ENCODE results near the gene SLC5A4.

SLC5A4 gene

GRCh38 chr22:32207971-32208480 is 47.1 kb downstream of the SLC5A4 start:
- H3K27ac ChIP-seq (ENCODE audit: low read length, poor library complexity, severe bottlenecking): no peak overlapping the region
- H3K9me3 ChIP-seq (ENCODE audit: control insufficient read depth, low read length): no peaks in the 10 kb centered on the region
- H3K4me2 ChIP-seq (ENCODE audit: low read length, poor library complexity, severe bottlenecking): no peak overlapping the region
- H2BK12ac ChIP-seq (ENCODE audit: low read length in 2 of 2): no peak overlapping the region
- H3K23ac ChIP-seq (ENCODE audit: low read length in 2 of 2): no peak overlapping the region
- H2BK120ac ChIP-seq (ENCODE audit: low read depth, low read length): no peak overlapping the region
- H3K14ac ChIP-seq (ENCODE audit: low read length in 2 of 2): no peak overlapping the region
- H3K4ac ChIP-seq (ENCODE audit: low read depth in 1 of 2, low read length in 2 of 2): no peak overlapping the region
- no peak overlapping the region for H2BK15ac ChIP-seq (ENCODE audit: low read depth, poor library complexity, severe bottlenecking)
- WGBS: 73% methylated on average over 4 of the region's 4 CpGs
- no peak for DNase-seq
- no peak overlapping the region for H3K9ac ChIP-seq (ENCODE audit: low read length)
- H3K18ac ChIP-seq (ENCODE audit: low read depth in 1 of 2, low read length in 2 of 2): no peak overlapping the region
- H2BK5ac ChIP-seq (ENCODE audit: low read depth, low read length, poor library complexity, severe bottlenecking): no peak overlapping the region
- H3K79me1 ChIP-seq (replicated peaks; ENCODE audit: low read length, poor library complexity, severe bottlenecking): no peaks in the 10 kb centered on the region
- H4K8ac ChIP-seq (ENCODE audit: low read length): no peak overlapping the region
- no peak overlapping the region for H2AK5ac ChIP-seq (ENCODE audit: low read length, severe bottlenecking)
- no peak overlapping the region for H3K4me3 ChIP-seq (ENCODE audit: insufficient read depth in 1 of 2, low read depth in 1 of 2, low read length in 2 of 2)
- H3K4me1 ChIP-seq (ENCODE audit: control insufficient read depth, insufficient read depth, low read depth, low read length): peaks cover 19% of the 10 kb centered on the region
- no peaks in the 10 kb centered on the region for H3K36me3 ChIP-seq (ENCODE audit: control insufficient read depth in 1 of 2, insufficient read depth in 2 of 2, low read depth in 1 of 2, low read length in 2 of 2)
- no peak overlapping the region for H4K91ac ChIP-seq (ENCODE audit: low read length)
- H3K27me3 ChIP-seq (ENCODE audit: control insufficient read depth in 1 of 2, insufficient read depth in 1 of 2, low read length in 2 of 2): peaks cover 15 to 28% of the 10 kb centered on the region in 2 experiments
- no peak overlapping the region for H2AFZ ChIP-seq (ENCODE audit: low read depth, low read length)

GRCh38 chr22:32206774-32207758 is 48.1 kb downstream of the SLC5A4 start:
- Histone ChIP-seq H3K27me3 (ENCODE audit: control insufficient read depth in 1 of 2, insufficient read depth in 1 of 2, low read length in 2 of 2) (peaks cover 25 to 38% of the 10 kb centered on the region in 2 experiments), H3K18ac (ENCODE audit: low read depth in 1 of 2, low read length in 2 of 2) (no peak overlapping the region), H3K23ac (ENCODE audit: low read length in 2 of 2) (no peak overlapping the region), H2AK5ac (ENCODE audit: low read length, severe bottlenecking) (no peak overlapping the region), H4K91ac (ENCODE audit: low read length) (no peak overlapping the region), H3K36me3 (ENCODE audit: control insufficient read depth in 1 of 2, insufficient read depth in 2 of 2, low read depth in 1 of 2, low read length in 2 of 2) (no peaks in the 10 kb centered on the region), H2AFZ (ENCODE audit: low read depth, low read length) (no peak overlapping the region), H3K14ac (ENCODE audit: low read length in 2 of 2) (no peak overlapping the region), H2BK5ac (ENCODE audit: low read depth, low read length, poor library complexity, severe bottlenecking) (no peak overlapping the region), H3K4ac (ENCODE audit: low read depth in 1 of 2, low read length in 2 of 2) (no peak overlapping the region), H4K8ac (ENCODE audit: low read length) (no peak overlapping the region), H3K9ac (ENCODE audit: low read length) (no peak overlapping the region), H2BK15ac (ENCODE audit: low read depth, poor library complexity, severe bottlenecking) (no peak overlapping the region), H3K79me1 (replicated peaks; ENCODE audit: low read length, poor library complexity, severe bottlenecking) (no peaks in the 10 kb centered on the region), H2BK120ac (ENCODE audit: low read depth, low read length) (no peak overlapping the region), H3K27ac (ENCODE audit: low read length, poor library complexity, severe bottlenecking) (no peak overlapping the region), H3K4me2 (ENCODE audit: low read length, poor library complexity, severe bottlenecking) (no peak overlapping the region), H3K4me1 (ENCODE audit: control insufficient read depth, insufficient read depth, low read depth, low read length) (peaks cover 25% of the 10 kb centered on the region), H2BK12ac (ENCODE audit: low read length in 2 of 2) (no peak overlapping the region), H3K9me3 (ENCODE audit: control insufficient read depth, low read length) (no peaks in the 10 kb centered on the region), H3K4me3 (ENCODE audit: insufficient read depth in 1 of 2, low read depth in 1 of 2, low read length in 2 of 2) (no peak overlapping the region)
- DNase-seq: peak; percentile 5
- 64% methylated on average over 17 of the region's 22 CpGs for WGBS

- Histone ChIP-seq H3K4me2 (ENCODE audit: low read length, poor library complexity, severe bottlenecking) (no peak overlapping the region), H3K14ac (ENCODE audit: low read length in 2 of 2) (no peak overlapping the region), H3K4ac (ENCODE audit: low read depth in 1 of 2, low read length in 2 of 2) (no peak overlapping the region), H3K18ac (ENCODE audit: low read depth in 1 of 2, low read length in 2 of 2) (no peak overlapping the region), H2AFZ (ENCODE audit: low read depth, low read length) (no peak overlapping the region), H2BK5ac (ENCODE audit: low read depth, low read length, poor library complexity, severe bottlenecking) (no peak overlapping the region), H3K27me3 (ENCODE audit: control insufficient read depth in 1 of 2, insufficient read depth in 1 of 2, low read length in 2 of 2) (peaks cover 33 to 47% of the 10 kb centered on the region in 2 experiments), H2BK15ac (ENCODE audit: low read depth, poor library complexity, severe bottlenecking) (no peak overlapping the region), H3K23ac (ENCODE audit: low read length in 2 of 2) (no peak overlapping the region), H3K79me1 (replicated peaks; ENCODE audit: low read length, poor library complexity, severe bottlenecking) (no peaks in the 10 kb centered on the region), H3K4me1 (ENCODE audit: control insufficient read depth, insufficient read depth, low read depth, low read length) (peaks cover 25% of the 10 kb centered on the region), H3K36me3 (ENCODE audit: control insufficient read depth in 1 of 2, insufficient read depth in 2 of 2, low read depth in 1 of 2, low read length in 2 of 2) (no peaks in the 10 kb centered on the region), H2AK5ac (ENCODE audit: low read length, severe bottlenecking) (no peak overlapping the region), H3K27ac (ENCODE audit: low read length, poor library complexity, severe bottlenecking) (no peak overlapping the region), H2BK120ac (ENCODE audit: low read depth, low read length) (no peak overlapping the region), H3K4me3 (ENCODE audit: insufficient read depth in 1 of 2, low read depth in 1 of 2, low read length in 2 of 2) (no peak overlapping the region), H2BK12ac (ENCODE audit: low read length in 2 of 2) (no peak overlapping the region), H3K9me3 (ENCODE audit: control insufficient read depth, low read length) (no peaks in the 10 kb centered on the region), H4K8ac (ENCODE audit: low read length) (no peak overlapping the region), H4K91ac (ENCODE audit: low read length) (no peak overlapping the region), H3K9ac (ENCODE audit: low read length) (no peak overlapping the region)
- no peak for DNase-seq
- 56% methylated on average over 29 of the region's 30 CpGs for WGBS
These were observed 49.0 kb downstream of the SLC5A4 start for GRCh38 chr22:32205974-32206773.
